HG03103 (cell line): ENCODE data around the gene TMEM88.
"Not testable (repeated sequence)": the region's sequence is repeated elsewhere in the genome, so short reads cannot be mapped to it uniquely, and the experiment has no call there.

Experiments
- ATAC-seq: cut with Tn5 transposase; IDR thresholded peaks from one replicate; pipeline ENCODE4 v1.9.1; 2021; ENCODE audit warnings: low read depth; ENCODE audit not compliant: unreplicated experiment

The TMEM88 gene, protein sequence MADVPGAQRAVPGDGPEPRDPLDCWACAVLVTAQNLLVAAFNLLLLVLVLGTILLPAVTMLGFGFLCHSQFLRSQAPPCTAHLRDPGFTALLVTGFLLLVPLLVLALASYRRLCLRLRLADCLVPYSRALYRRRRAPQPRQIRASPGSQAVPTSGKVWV

GRCh38 chr17:7854851-7855659 is at the start of gene TMEM88:
TMEM88 (plus strand) TSS chr17:7855066; CDS start chr17:7855075, 9 bp downstream.
- ATAC-seq, result no peak

DNA sequence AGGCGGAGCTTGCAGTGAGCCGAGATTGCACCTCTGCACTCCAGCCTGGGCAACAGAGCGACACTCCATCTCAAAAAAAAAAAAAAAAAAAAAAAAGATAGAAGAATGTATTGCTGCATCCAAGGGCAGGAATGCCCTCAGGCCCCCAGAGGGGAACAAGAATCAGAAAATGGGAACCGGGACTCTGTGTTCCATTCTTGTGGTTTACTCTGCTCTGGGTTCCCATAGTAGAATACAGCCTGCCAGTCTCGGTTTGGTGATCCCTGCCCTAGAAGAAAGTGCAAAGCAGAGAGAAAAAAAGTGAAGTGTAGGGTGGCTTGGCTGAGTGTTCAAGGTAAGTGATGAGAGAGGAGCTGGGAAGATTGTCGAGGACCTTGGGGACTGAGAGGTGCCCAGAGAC is 48.3 kb upstream of the TMEM88 start:
- ATAC-seq, result no peak

DNA sequence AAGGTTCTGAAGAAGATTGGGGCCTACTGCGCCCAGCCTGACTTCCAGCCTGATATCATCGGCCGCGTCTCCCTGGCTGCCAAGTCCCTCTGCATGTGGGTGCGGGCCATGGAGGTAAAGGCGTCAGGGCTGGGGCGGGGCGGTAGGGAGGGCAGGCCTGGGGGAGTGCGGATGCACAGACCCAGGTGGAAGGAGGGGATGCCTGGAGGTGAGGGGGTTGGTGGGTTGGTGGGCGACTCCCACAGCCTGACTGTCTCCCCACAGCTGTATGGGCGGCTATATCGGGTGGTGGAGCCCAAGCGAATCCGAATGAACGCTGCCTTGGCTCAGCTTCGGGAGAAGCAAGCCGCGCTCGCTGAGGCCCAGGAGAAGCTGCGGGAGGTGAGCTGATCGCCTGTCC is 47.7 kb upstream of the TMEM88 start:
- ATAC-seq, result no peak

- no peak for ATAC-seq
These were observed 45.6 kb upstream of the TMEM88 start for GRCh38 chr17:7809086-7809790.

- ATAC-seq, result not testable (repeated sequence)
These were observed 45.0 kb upstream of the TMEM88 start for GRCh38 chr17:7809791-7810343.

DNA sequence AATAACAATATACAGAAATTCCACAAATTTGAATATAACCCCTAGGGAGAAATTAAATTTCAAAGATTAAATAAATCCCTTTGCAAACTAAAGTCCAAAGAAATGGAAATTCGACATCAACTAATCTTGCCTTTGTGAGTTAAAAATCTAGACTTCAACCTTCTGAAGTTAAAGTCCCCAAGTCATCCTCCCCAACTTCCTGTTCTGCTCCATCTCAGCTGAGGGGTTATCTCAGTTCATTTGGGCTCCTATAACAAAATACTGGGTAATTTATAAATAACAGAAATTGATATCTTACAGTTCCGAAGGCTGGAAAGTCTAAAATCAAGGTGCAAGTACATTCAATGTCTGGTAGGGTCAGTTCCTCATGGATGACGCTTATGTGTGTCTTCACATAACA is 43.6 kb upstream of the TMEM88 start:
- no peak for ATAC-seq

GRCh38 chr17:7814969-7815368 is 39.9 kb upstream of the TMEM88 start:
- ATAC-seq, result no peak

DNA sequence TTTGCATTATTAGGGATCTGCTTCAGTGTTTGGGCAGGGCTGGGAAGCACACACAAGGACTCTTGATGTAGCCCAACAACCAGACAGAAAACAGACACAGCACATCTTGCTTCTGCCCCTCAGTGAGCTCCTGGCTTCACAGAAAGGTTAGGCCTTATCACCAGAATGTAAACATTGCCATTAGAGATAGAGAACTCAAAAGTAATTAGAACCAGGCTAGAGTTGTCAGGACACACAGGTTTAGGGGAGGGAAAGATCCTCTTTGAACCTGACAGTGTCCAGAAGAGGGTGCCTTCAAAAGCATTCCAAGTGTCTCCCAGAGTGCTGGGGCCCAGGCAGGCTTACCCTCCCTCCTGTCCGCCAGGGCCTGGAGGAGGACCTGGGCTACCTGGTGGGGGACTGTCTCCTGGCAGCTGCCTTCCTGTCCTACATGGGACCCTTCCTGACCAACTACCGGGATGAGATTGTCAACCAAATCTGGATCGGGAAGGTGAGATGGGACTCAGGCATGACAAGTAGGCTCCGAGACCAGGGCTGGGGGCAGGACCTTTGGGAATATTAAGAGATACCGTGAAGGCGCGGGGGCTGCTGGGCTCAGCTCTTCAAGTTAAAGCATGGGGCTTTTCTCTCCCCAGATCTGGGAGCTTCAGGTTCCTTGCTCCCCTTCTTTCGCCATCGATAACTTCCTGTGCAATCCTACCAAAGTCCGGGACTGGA is 37.8 kb upstream of the TMEM88 start:
- no peak for ATAC-seq

DNA sequence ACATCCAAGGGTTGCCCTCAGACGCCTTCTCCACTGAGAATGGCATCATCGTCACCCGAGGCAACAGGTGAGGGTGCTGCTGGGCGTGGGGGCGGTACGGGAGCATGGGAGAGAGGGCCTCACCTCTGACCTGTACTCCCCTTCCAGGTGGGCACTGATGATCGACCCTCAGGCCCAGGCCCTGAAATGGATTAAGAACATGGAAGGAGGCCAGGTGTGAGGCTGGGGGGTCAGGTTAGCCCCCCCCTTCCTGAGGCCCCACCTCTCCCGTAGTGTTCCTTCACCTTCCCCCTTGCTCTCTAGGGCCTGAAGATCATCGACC is 37.3 kb upstream of the TMEM88 start:
- ATAC-seq, result no peak

DNA sequence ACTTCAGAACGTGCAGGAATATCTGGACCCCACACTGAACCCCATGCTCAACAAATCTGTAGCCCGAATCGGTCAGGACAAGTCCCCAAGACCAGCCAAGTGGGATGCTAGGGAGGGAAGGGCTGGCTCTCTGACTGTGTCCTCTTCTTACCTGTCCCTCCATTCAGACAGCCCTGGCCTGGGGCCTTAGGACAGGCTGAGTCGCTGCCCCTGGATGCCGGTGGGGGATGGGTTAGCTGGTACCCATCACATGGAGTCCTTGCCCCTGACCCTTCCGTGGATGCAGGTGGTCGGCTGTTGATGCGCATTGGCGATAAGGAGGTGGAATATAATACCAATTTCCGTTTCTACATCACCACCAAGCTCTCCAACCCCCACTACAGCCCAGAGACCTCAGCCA is 36.8 kb upstream of the TMEM88 start:
- no peak for ATAC-seq

DNA sequence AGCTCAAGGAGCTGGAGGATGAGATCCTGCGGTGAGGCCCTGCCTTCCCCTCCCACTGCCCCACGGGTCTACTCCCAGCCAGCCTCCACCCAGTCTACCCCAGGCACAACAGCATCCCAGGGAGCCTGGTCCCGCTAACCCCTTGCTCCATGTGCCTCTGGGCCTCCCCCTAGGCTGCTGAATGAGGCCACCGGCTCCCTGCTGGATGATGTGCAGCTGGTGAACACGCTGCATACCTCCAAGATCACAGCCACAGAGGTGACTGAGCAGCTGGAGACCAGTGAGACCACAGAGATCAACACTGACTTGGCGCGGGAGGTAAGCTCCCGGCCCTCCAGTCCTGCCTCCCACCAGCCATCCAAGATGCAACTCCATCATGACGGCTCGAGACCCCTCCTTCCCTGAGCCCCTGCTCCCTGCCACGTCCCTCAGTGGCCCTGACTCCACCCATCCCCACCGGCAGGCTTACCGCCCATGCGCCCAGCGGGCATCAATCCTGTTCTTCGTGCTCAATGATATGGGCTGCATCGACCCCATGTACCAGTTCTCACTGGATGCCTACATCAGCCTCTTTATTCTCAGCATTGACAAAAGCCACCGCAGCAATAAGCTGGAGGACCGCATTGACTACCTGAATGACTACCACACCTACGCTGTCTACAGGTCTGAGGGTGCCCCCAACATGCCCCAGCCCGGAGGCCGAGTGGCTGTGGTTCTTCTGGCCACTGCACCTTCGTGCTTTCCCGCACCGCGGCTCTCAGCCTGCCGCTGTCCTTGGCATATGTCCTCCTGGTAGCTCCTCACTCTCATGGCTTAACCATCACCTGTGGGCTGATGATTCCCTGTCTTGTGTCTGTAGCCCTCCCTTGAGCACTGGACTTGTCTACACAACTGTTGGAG is 35.9 kb upstream of the TMEM88 start:
- ATAC-seq, result no peak

DNA sequence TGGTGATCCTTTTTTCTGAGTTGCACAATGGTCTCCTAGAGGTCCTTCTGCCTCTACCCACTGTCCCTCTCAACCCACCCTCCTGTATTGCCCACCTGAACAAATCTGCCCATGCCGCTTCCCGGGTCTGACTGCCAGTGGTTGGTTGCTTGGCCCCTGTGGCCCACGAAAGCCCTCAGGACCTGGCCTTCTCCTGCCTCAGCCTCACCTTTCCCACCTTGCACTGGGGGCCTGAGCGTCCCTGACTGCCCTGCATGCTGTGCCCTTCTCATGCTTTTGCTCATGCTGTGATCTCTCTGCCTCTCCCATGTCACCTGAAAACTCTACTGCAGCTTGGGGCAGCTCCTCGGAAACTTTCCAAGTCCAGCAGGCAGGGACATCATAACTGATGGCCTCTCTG is 34.6 kb upstream of the TMEM88 start:
- no peak for ATAC-seq

DNA sequence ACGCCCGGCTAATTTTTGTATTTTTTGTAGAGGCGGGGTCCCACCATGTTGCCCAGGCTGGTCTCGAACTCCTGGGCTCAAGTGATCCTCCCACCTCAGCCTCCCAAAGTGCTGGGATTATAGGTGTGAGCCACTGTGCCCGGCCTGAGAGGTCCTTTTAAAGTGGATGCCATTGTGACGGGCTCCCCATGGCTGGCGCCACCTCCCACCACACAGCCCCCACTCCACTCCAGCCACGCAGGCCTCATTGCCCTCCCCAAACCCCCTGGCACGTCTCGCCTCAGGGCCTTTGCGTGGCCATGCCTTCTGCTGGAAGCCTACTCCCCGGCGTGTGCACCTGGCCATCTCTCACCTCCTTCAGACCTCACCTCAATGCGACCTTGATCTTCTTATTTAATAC is 32.7 kb upstream of the TMEM88 start:
- no peak for ATAC-seq

- no peak for ATAC-seq
These were observed 31.3 kb upstream of the TMEM88 start for GRCh38 chr17:7823581-7824001.

GRCh38 chr17:7824021-7824924 is 30.6 kb upstream of the TMEM88 start:
- no peak for ATAC-seq

DNA sequence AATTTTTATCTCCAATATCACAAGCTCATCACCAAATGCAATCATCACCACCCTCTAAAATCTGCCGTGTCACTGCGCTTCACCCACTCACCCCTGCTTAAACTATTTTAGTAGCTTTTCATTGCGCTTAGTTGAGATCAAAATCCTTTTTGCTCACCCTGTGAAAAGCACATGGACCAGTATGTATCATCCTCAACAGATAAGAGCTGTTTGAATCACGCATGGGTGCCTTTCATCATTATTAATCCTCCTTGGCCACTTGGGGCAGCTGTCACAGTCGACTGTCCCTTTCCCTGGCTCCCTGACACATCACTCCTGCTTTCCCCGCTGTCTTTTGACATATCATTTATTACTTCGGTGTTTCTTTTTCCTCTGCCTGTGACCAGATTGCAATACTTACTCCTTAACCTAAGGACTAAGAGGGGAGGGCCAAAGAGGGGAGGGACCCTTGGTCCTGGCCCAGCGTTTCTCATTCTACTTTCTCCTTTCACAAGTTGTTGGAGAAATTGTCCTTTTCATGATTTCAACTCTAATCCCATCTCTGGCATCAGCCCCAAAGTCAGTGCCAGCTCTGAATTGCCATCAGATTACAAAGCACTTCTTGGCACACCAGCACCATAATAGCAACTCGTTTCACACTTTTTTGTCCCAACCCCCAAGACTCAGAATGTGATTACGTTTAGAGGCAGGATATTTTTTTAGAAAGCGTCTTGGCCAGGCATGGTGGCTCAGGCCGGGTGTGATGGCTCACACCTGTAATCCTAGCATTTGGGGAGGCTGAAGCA is 29.5 kb upstream of the TMEM88 start:
- no peak for ATAC-seq

- no peak for ATAC-seq
These were observed 24.2 kb upstream of the TMEM88 start for GRCh38 chr17:7830616-7831015.

GRCh38 chr17:7831233-7831632 is 23.6 kb upstream of the TMEM88 start:
- no peak for ATAC-seq
